CD4-positive, alpha-beta T cell treated with Interferon gamma for 1 hour (primary cell): Measurements from ENCODE around the gene PLCH2.

Source experiments
- DNase-seq: peaks from one replicate; pipeline ENCODE4 v3.0.0-alpha.2; 2020

Gene PLCH2

GRCh38 chr1:2502210-2502609 lies 26.1 kb downstream of the PLCH2 start:
- DNase-seq, result no peak

- no peak for DNase-seq
Measured at GRCh38 chr1:2502661-2503553, 26.8 kb downstream of the PLCH2 start.

GRCh38 chr1:2503554-2504224 lies 27.6 kb downstream of the PLCH2 start:
- no peak for DNase-seq

GRCh38 chr1:2504225-2504948 lies 28.3 kb downstream of the PLCH2 start:
- DNase-seq, result no peak

GRCh38 chr1:2504949-2505272 lies 28.8 kb downstream of the PLCH2 start:
- DNase-seq, result no peak

- DNase-seq, result no peak
Measured at GRCh38 chr1:2505461-2505994, 29.4 kb downstream of the PLCH2 start.

GRCh38 chr1:2506007-2506860 lies 30.1 kb downstream of the PLCH2 start:
- no peak for DNase-seq

- DNase-seq, result no peak
Measured at GRCh38 chr1:2506901-2507565, 30.9 kb downstream of the PLCH2 start.

- DNase-seq, result no peak
Measured at GRCh38 chr1:2507744-2508155, 31.7 kb downstream of the PLCH2 start.

- no peak for DNase-seq
Measured at GRCh38 chr1:2508180-2508579, 32.1 kb downstream of the PLCH2 start.

- DNase-seq, result no peak
Measured at GRCh38 chr1:2508751-2509150, 32.7 kb downstream of the PLCH2 start.

GRCh38 chr1:2509589-2509988 lies 33.5 kb downstream of the PLCH2 start:
- no peak for DNase-seq

- no peak for DNase-seq
Measured at GRCh38 chr1:2510366-2511155, 34.5 kb downstream of the PLCH2 start.

- no peak for DNase-seq
Measured at GRCh38 chr1:2512862-2513421, 36.9 kb downstream of the PLCH2 start.

- DNase-seq, result no peak
Measured at GRCh38 chr1:2513939-2514652, 38.0 kb downstream of the PLCH2 start.

GRCh38 chr1:2514863-2515762 lies 39.0 kb downstream of the PLCH2 start:
- no peak for DNase-seq

GRCh38 chr1:2515763-2516080 lies 39.6 kb downstream of the PLCH2 start:
- DNase-seq, result no peak

GRCh38 chr1:2516124-2516523 lies 40.0 kb downstream of the PLCH2 start:
- DNase-seq, result no peak

- DNase-seq, result no peak
Measured at GRCh38 chr1:2516946-2517345, 40.9 kb downstream of the PLCH2 start.
